NCI-H524 (cell line): ENCODE measurements around the gene DCAF16.
"Not testable (repeated sequence)": the region's sequence is repeated elsewhere in the genome, so short reads cannot be mapped to it uniquely, and the experiment has no call there.

Source experiments
- DNase-seq, 2 experiments: peaks; one replicate each; lab custom pipeline; 2025; lab: John Stamatoyannopoulos, UW

The DCAF16 gene

DNA sequence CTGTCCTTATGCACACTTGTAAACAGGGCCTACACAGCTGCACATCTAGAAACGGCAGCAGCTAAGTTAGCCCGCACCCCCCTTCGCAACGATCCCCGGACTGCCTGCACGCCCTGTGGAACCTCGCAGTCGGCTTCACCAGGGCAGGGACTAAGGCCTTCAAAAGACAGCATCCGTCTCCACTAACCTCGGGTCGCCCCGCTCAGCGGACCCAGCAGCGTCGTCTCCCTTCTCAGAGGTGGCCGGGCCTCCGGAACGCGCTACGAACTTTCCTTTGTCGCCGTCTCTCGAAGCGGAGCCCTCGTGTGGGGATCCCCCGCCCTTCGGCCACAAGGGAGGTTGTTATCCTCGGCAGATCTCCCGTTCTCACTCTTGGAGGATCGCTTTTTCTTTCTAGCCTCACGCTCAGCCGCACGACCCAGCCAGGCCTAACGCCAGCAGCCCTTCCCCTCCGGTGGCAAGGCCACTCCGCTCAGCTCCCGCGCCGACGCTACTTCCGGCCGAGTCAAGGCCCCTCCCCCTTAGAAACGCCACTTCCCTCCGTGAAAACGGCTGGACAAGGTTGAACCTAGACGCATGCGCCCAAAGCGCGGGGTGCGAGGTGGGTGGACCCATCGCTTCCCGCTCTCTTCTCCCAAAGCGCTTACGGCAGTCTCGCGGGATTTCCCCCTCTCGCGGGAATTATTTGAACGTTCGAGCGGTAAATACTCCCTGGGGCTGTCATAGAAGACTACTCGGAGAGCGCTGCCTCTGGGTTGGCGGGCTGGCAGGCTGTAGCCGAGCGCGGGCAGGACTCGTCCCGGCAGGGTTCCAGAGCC lies at the start of gene DCAF16, which contains the start of gene NCAPG:
Gene DCAF16, minus strand, starts transcription at position 498 of the 818 bp plus-strand sequence. CDS start 6,616 bp downstream, outside the sequence.
Gene NCAPG, plus strand, starts transcription at position 720 of the 818 bp plus-strand sequence. CDS start 99 bp downstream, outside the sequence.
- peak; percentile 99 for DNase-seq

DNA sequence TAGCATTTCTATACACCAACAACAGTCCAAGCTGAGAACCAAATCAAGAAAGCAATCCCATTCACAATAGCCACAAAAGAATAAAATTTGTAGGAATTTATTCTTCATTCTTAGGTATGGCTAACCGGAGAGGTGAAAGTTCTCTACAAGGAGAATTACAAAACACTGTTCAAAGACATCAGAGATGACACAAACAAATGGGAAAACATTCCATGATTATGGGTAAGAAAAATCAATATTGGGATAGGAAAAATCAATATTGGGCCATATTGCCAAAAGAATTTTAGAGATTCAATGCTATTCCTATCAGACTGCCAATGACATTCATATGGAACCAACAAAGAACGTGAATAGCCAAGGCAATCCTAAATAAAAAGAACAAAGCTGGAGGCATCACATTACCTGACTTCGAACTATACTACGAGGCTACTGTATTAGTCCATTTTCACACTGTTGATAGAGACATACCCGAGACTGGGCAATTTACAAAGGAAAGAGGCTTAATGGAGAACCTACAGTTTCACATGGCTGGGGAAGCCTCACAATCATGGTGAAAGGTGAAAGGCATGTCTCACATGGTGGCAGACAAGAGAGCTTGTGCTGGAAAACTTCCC lies 49.3 kb upstream of the DCAF16 start:
- DNase-seq: no peak

DNA sequence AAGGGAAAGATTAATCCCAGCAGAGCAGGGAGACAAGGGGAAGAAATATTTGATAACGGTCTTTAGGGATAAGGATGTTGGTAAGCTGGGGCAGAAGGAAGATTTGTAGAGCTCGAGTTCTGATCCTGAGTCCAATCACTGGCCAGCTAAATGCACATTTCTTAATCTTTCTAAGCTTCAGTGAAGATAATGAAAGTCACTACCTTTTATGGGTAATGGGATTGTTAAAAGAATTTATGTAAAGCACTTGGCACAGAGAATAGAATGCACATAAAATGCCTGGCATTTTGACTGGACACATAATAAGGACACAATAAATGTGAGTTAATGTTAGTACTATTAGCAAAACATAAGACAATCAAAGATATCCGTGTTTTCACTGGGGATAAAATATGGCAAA lies 43.5 kb upstream of the DCAF16 start:
- no peak for DNase-seq

DNA sequence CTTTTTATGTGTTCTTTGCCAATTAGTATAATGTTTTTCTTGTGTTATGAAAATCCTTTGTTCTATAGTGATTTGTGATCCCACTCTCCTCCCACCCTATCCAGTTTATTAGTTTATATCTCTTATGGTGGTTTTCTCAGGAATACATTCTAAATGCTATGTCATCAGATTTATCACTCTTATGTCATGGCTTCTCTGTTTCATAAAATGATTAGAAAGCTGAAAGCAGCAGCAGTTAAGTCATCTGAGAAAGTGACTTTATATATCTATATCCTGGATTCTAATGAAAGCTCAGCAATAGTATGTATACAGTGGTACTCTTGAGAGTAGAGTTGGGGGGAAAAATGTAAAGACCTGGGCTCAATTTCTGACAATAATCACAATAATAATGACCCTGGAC lies 41.4 kb upstream of the DCAF16 start:
- DNase-seq: no peak

DNA sequence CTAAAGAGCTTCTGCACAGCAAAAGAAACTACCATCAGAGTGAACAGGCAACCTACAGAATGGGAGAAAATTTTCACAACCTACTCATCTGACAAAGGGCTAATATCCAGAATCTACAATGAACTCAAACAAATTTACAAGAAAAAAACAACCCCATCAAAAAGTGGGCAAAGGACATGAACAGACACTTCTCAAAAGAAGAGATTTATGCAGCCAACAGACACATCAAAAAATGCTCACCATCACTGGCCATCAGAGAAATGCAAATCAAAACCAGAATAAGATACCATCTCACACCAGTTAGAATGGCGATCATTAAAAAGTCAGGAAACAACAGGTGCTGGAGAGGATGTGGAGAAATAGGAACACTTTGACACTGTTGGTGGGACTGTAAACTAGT lies 39.7 kb upstream of the DCAF16 start:
- DNase-seq: not testable (repeated sequence)

DNA sequence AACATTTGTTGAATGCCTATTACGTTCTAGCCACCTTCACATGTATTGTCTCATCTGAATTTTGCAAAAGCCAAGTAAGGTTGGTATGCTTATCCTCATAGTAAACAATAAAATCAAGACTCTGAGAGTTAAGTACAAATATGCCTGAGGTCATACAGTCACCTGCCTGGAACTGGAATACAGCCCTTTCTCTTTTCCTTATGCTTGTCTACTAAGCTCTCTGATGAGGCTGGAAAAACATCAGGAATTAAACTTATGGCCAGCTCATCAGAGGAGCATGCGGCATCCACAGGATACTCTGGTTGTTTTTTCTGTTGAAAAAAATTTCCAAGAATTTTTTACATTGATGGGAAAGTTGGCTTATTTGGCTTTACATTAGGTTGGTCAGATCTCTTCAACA lies 35.7 kb upstream of the DCAF16 start:
- DNase-seq: no peak

DNA sequence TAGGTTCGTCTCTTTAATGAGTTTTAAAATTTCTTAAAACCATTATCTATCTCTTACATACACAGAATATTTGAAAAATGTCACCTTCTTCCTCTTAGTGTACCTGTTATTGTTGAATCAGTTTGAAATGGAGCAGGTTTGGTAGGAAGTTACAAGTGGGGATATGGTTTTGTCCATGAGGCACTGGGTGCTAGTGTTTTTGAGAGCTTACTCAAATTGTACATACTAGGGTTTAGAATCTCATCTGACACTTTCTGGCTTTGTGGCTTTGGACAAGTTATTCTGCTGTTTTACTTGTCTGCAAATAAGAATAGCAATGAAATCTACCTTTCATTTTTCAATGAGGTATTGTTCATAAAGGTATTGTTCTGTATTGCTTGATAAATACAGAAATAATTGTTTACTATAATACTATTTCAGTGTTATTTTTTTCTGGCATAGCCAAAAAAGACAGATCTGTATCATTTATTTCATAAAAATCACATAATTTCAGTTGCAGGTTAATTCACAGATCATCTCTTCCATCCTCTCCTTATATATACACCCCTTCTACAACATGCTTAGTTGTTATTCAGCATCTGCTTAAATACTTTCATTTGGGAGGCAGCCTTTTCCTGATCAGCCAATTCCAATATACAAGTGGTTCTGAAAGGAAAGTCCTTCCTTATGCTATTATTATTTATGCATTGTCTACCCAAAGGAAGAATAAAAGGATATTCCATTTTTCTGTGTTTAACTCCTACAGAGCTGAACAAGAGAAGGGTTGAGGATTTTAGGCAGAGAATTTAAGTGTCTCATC lies 13.5 kb upstream of the DCAF16 start:
- DNase-seq: no peak

DNA sequence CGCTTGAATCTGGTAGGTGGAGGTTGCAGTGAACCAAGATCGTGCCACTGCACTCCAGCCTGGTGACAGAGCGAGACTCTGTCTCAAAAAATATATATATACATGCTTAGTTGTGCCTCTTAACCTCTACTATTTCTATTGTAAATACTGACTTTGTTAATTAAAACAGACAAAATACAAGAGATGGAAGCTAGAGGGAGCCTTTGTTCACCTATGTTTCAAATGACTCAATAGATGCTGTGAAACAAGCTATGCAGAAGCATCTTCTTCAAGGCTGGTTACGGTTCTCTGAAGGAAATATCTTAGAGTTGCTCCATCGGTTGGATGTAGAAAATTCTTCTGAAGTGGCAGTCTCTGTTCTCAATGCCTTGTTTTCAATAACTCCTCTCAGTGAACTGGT lies 6.5 kb upstream of the DCAF16 start:
- DNase-seq: peak in 1 of 2 experiments; percentile 60

DNA sequence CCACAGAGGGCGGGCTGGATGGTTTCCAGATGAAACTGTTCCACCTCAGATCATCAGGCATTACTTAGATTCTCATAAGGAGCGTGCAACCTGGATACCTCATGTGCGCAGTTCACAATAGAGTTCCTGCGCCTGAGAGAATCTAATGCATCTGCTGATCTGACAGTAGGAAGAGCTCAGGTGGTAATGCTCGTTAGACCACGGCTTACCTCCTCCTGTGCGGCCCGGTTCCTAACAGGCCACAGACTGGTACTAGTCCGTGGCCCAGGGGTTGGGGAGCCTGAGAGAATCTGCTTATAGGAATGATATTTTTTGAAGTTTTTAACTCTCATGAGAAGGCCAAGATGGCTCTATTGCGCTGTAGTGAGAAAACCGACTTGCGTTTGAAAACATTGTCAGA lies 5.6 kb upstream of the DCAF16 start:
- DNase-seq: no peak

DNA sequence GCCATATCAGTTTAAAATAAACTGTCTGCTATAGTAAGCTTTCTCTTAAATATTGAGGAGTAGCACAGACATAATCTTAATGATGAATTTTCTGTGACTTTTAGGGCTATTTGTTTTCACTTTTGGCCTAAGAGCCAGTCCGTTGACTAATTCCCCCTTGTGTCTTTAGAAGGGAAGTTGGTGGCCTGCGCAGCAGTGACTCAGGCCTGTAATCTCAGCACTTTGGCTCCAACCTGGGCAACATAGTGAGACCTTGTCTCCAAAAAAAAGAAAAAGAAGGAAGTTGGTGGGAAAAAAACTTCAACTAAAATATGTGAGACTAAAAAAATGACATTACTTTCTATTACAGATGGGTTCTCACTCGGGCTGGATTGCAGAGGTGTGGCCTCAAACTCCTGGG lies 3.6 kb upstream of the DCAF16 start:
- DNase-seq: no peak

DNA sequence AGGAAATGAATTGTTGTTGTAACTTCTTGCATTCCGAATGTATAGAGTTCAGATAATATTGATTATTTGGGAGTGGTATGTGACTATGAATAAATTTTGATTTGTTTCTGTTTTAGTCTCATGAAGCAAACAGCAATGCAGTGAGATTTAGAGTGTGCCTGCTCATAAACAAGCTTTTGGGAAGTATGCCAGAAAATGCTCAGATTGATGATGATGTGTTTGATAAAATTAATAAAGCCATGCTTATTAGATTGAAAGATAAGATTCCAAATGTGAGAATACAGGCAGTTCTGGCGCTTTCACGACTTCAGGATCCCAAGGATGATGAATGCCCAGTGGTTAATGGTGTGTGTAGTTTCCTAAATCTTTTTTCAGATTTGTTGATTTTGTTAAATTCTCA lies 2.2 kb upstream of the DCAF16 start:
- DNase-seq: no peak

DNA sequence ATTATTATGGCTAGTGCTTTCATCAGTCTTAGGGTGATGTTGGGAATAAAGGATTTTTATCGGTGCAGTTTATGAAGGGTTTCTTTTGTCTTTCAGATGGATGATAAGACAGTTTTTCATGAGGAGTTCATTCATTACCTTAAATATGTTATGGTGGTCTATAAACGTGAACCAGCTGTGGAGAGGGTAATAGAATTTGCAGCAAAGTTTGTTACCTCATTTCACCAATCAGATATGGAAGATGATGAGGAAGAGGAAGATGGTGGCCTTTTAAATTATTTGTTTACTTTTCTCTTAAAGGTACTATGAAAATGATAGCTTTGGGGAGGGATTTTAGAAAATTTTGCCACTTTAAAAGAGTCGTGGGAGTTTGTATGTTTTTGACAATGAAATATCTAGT lies 1.6 kb upstream of the DCAF16 start:
- DNase-seq: no peak

DNA sequence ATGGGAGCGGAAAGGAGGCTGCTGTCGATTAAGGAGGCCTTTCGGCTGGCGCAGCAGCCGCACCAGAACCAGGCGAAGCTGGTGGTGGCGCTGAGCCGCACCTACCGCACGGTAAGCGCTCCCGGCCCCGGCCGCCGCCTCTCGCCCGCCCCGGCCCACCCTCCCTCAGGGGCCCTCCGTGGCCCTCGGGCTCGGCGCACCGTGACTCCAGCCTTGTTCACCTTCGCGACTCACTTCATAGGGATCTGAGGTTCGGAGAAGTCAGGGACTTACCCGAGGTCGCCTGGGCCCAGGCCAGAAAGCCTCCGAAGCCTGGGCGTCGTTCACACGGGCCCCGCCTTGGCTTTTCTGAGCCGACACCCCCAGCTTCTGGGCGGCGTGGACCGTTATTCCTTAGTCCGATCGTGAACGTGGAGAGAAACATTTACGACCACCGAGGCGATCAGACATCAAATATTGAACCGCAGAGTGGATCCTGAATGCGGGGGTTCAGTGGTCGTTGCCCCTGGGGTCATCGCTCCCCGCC lies 584 bp upstream of the DCAF16 start:
- DNase-seq: no peak

DNA sequence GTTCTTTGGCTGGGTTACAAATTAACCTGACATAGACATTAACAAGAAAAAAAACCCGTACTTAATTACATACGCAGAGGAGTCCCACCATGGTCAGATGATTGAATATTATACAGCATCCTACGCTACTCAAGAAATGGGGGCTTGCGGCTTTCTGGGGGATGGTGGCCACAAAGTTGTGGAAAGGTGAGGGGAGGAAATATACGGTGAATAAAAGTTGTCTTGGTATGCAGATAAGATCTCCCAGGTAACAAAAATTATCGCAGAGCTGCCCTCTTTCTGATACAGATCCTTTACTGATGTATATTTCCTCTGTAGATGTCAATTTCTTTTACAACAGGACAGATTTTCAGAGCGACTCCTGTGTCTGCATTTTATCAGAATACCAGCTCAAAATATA lies 890 bp downstream of the DCAF16 start:
- peak in 1 of 2 experiments; percentile 25 for DNase-seq

DNA sequence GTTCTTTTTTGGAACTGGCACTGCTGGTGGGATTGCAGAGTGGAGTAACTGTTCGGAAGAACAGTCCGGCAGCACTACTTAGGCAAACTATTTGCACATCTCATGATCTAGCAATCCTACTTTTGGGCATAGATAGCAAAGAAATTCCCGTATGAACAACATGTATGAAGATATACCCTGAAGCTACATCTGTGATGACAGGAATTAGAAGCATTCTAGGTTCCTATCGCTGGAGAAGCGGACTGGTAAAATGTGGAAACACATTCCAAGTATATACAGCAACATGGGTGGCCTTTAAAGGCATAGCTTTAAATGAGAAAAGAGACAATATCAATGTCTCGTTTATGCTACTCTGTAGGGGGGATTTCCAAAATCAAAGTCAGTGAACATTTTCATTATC lies 3.1 kb downstream of the DCAF16 start:
- no peak for DNase-seq

DNA sequence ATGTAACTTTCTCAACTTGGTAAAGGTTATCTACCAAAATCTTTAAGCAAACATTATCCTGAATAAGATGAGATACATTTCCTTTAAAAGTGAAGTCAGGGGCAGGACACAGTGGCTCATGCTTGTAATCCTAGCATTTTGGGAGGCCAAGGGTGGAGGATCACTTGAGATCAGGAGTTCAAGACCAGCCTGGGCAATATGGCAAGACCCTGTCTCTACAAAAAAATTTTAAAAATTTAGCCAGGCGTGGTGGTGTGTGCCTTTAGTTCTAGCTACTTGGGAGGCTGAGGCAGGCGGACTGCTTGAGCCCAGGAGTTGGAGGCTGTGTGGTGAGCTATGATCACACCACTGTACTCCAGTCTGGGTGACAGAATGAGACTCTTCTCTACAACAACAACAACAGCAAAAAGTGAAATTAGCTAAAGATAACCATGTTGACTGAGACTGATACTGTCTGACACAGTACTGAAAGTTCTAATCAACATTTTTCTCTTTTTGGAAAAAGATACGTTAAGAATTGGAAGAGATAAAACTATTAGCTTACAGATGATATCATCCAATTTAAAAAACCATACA lies 4.9 kb downstream of the DCAF16 start:
- DNase-seq: no peak

DNA sequence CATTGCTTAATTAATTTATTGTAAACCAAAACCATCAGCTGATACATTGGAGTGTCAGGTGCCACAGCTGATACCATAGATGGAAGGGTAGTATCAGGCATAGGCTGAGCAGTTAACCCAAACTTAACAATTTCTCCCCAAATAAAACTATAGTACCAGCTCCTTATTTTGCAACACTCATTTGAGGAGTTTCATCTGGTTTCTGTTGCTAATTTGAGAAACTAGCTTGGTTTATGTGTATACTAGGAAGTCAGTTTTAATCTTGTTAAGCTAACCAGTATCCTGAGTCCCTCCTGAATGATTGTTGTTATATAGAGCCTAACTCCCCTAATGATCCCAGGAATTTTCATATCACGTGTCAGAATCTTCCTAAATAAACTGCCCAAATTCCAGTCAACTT lies 12.7 kb downstream of the DCAF16 start:
- no peak for DNase-seq

DNA sequence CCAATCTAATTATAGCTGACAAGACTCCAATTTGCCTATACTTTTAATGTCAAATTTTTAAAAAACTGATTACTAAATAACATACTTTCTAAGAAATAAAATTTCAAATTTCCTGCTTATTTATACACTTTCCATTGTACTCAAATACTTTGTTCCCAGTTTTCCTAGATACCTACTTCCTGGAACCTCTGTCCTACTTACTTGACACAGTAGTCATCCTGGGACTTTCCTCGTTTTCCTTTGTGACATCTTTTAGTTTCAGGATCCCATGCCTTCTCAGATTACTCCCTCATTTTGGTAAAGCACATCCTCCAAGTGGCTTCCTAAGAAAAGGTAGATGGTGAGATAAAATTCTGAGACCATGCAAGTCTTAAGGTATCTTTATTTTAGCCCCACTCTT lies 15.8 kb downstream of the DCAF16 start:
- DNase-seq: no peak

DNA sequence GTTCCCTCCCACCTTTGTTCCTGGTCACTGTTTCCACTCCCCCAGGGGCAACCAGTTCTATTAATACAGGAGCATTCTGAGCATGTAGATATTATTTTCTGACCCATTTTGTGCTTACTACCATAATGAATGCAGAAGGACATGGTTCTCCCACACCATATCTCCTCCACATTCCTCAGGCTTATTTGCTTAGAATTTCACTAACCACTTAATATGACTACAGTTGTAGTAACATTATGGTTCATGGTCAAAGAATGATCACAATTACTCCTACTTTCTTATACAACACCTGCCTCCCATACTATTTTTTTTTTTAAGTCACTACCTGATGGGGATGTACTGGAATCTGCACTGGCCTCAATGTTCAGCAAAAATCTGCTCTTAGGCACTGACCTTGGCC lies 21.6 kb downstream of the DCAF16 start:
- DNase-seq: no peak

DNA sequence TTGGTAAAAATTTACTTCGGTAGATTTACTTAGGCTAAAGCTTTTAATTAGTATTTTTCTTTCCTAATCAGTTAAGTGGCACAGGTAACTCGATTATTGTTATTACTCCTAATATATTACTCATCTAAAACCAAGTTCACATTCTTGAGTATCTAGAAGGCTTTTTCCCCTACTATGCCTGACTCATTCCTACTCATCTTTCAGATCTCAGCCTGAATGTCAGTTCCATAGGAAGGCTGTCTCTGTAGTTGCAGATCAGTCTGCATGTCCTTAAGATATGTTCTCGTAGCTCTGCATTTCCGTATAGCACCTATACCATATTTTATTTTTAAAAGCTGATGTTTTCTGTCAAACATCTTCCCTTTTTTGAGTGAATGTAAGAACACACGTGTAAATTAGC lies 23.2 kb downstream of the DCAF16 start:
- DNase-seq: no peak

DNA sequence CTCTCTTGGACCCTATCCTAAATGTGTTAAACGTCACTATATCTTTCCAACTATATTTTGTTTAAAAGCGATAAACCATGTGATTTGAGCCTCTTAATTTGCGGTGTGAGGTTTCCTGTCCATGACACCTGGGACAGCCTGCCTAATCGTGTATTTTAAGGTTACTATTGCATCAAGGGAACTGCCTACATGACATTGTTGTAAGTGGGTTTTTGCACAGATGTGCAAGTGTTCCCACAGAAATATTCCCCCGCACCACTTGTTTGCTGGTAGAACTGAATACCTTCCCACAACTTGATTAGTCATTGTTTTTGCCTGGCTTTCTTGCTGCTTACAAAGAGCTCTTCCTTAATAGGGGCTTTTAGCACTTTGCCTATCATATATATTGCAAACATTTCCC lies 24.0 kb downstream of the DCAF16 start:
- DNase-seq: no peak

DNA sequence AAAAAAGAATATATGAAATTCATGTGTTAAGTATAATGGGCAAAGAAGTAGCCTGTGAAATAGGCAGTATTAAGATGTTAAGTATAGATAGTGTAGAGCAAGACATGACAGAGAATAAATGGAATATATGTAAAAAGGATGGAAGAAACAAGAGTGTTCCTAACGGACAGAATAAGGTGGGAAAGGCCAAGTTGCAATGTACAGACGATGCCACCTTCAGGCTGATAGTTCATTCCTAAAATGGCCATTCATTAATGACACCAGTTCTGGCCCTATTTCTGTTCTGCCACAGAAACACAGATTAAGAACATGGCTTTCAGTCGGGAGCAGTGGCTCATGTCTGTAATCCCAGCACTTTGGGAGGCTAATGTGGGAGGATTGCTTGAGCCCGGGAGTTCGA lies 24.7 kb downstream of the DCAF16 start:
- peak; percentile 6 to 57 for DNase-seq
